ENCODE measurements around the gene SURF2.

SURF2 gene

GRCh38 chr9:133379153-133380086, 23.1 kb downstream of the SURF2 start:
- Histone ChIP-seq H3K4me3 (ENCODE audit: severe bottlenecking) (no peak overlapping the region), H3K27ac (ENCODE audit: poor library complexity, severe bottlenecking) (no peak overlapping the region), H3K36me3 (ENCODE audit: low read depth) (no peaks in the 10 kb centered on the region), H3K27me3 (ENCODE audit: insufficient read depth, poor library complexity, severe bottlenecking) (no peaks in the 10 kb centered on the region), H3K4me1 (ENCODE audit: insufficient read depth, poor library complexity, severe bottlenecking) (no peaks in the 10 kb centered on the region), H3K9me3 (ENCODE audit: severe bottlenecking) (no peaks in the 10 kb centered on the region)
- no peak for ATAC-seq (ENCODE audit: low read depth)
- TF ChIP-seq CTCF (IDR thresholded peaks at IDR 0.05; ENCODE audit: poor library complexity, severe bottlenecking) = no peak
- no peak for DNase-seq (ENCODE audit: low spot score)

GRCh38 chr9:133380734-133381133, 24.4 kb downstream of the SURF2 start:
- no peaks in the 10 kb centered on the region for H3K9me3 ChIP-seq (ENCODE audit: severe bottlenecking)
- DNase-seq (ENCODE audit: low spot score) (no peak), ATAC-seq (ENCODE audit: low read depth) (no peak)
- H3K4me3 ChIP-seq (ENCODE audit: severe bottlenecking) = no peak overlapping the region
- H3K27me3 ChIP-seq (ENCODE audit: insufficient read depth, poor library complexity, severe bottlenecking) = no peaks in the 10 kb centered on the region
- H3K4me1 ChIP-seq (ENCODE audit: insufficient read depth, poor library complexity, severe bottlenecking) = no peaks in the 10 kb centered on the region
- H3K36me3 ChIP-seq (ENCODE audit: low read depth) = no peaks in the 10 kb centered on the region
- TF ChIP-seq CTCF (IDR thresholded peaks at IDR 0.05; ENCODE audit: poor library complexity, severe bottlenecking) = no peak
- no peak overlapping the region for H3K27ac ChIP-seq (ENCODE audit: poor library complexity, severe bottlenecking)

GRCh38 chr9:133382507-133383141, 26.3 kb downstream of the SURF2 start:
- DNase-seq (ENCODE audit: low spot score) = no peak
- no peaks in the 10 kb centered on the region for H3K27me3 ChIP-seq (ENCODE audit: insufficient read depth, poor library complexity, severe bottlenecking)
- no peak for TF ChIP-seq CTCF (IDR thresholded peaks at IDR 0.05; ENCODE audit: poor library complexity, severe bottlenecking)
- ATAC-seq (ENCODE audit: low read depth) = no peak
- H3K27ac ChIP-seq (ENCODE audit: poor library complexity, severe bottlenecking) = no peak overlapping the region
- H3K36me3 ChIP-seq (ENCODE audit: low read depth) = no peaks in the 10 kb centered on the region
- no peaks in the 10 kb centered on the region for H3K4me1 ChIP-seq (ENCODE audit: insufficient read depth, poor library complexity, severe bottlenecking)
- no peak overlapping the region for H3K4me3 ChIP-seq (ENCODE audit: severe bottlenecking)
- no peaks in the 10 kb centered on the region for H3K9me3 ChIP-seq (ENCODE audit: severe bottlenecking)

- no peak for ATAC-seq (ENCODE audit: low read depth)
- no peak for TF ChIP-seq CTCF (IDR thresholded peaks at IDR 0.05; ENCODE audit: poor library complexity, severe bottlenecking)
Observed at GRCh38 chr9:133383438-133383837, 27.1 kb downstream of the SURF2 start.

More at GRCh38 chr9:133383438-133383837, 27.1 kb downstream of the SURF2 start:
- no peaks in the 10 kb centered on the region for H3K9me3 ChIP-seq (ENCODE audit: severe bottlenecking)
- DNase-seq (ENCODE audit: low spot score) = no peak
- no peaks in the 10 kb centered on the region for H3K27me3 ChIP-seq (ENCODE audit: insufficient read depth, poor library complexity, severe bottlenecking)
- H3K27ac ChIP-seq (ENCODE audit: poor library complexity, severe bottlenecking) = no peak overlapping the region
- no peaks in the 10 kb centered on the region for H3K36me3 ChIP-seq (ENCODE audit: low read depth)
- H3K4me3 ChIP-seq (ENCODE audit: severe bottlenecking) = no peak overlapping the region
- no peaks in the 10 kb centered on the region for H3K4me1 ChIP-seq (ENCODE audit: insufficient read depth, poor library complexity, severe bottlenecking)

All from RWPE2 (cell line).